Fibroblast of the aortic adventitia (primary cell): ENCODE results near the gene PRAMEF17. TPM values are rescaled to one million over a fixed set of nuclear protein-coding genes. Genes with fewer than 3 reads are reported as not detected.
"Not testable (repeated sequence)": the region's sequence is repeated elsewhere in the genome, so short reads cannot be mapped to it uniquely, and the experiment has no call there.

ENCODE experiments used
- DNase-seq: peaks from one replicate; pipeline ENCODE4 v3.0.0-alpha.2; 2010; ENCODE audit warnings: low read depth
- H3K4me3 ChIP-seq: 2 replicates; pipeline ENCODE4 v1.5.1; 2011; ENCODE audit warnings: low read depth, mild to moderate bottlenecking, control low read depth, low read length, moderate library complexity
- total RNA-seq: library from RNA; depleted of rRNA; stranded (reverse); fragments of >200 nt; gene quantifications from 2 replicates; pipeline ENCODE4 v1.2.3, GENCODE V29; 2012; ENCODE audit warnings: low replicate concordance
- TF ChIP-seq, protein P1 (sequence below): IDR thresholded peaks from 2 replicates; pipeline ENCODE4 v1.5.1; 2011; ENCODE audit warnings: mild to moderate bottlenecking, low read length, control low read depth, inconsistent platforms; ENCODE audit not compliant: insufficient read depth

PRAMEF17 gene
- total RNA-seq, 1 donor: not detected

DNA sequence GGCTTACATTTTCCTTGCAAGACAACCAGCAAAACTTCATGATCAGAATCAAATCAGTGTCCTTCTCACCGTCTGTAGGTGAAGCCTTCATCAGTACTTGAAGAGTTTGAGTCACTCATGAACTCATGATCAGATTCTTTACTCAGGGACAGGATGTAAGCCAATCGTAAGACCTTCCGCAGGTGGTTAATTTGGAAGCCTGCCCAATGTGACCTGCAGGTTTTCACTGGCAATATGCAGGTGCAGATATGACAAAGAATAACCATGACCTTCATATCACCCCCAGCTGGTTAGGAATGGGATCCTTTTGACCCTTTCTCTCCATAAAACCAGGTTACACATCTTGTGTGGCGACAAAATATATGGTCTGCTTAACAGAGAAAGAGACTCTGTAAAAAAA is 18.4 kb downstream of the PRAMEF17 start:
- H3K4me3 ChIP-seq: no peak overlapping the region
- no peak for DNase-seq
- TF ChIP-seq, protein P1, sequence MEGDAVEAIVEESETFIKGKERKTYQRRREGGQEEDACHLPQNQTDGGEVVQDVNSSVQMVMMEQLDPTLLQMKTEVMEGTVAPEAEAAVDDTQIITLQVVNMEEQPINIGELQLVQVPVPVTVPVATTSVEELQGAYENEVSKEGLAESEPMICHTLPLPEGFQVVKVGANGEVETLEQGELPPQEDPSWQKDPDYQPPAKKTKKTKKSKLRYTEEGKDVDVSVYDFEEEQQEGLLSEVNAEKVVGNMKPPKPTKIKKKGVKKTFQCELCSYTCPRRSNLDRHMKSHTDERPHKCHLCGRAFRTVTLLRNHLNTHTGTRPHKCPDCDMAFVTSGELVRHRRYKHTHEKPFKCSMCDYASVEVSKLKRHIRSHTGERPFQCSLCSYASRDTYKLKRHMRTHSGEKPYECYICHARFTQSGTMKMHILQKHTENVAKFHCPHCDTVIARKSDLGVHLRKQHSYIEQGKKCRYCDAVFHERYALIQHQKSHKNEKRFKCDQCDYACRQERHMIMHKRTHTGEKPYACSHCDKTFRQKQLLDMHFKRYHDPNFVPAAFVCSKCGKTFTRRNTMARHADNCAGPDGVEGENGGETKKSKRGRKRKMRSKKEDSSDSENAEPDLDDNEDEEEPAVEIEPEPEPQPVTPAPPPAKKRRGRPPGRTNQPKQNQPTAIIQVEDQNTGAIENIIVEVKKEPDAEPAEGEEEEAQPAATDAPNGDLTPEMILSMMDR: no peak

DNA sequence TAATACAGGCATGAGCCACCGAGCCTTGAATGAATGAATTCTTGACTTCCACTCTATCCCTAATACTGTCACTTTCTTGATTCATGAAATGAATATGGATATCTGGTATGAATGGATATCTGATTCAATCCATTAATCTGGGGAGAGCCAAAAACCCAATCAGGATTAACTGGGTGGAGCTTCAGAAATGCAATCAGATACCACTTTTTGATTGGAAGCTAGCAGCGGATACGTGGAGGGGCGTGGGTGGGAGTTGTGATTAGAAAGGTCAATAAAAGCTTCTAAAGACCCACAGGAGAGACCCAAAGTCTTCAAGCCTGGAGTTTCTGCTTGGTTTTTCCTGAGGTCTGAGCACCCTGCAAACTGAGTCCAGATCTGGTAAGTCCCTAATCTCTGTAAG is 20.7 kb downstream of the PRAMEF17 start, which contains the start of gene PRAMEF20:
TSS of gene PRAMEF20 (plus strand) at position 301 of the 400 bp plus-strand sequence. CDS start 5,905 bp downstream, outside the sequence.
- not testable (repeated sequence) for H3K4me3 ChIP-seq, DNase-seq

DNA sequence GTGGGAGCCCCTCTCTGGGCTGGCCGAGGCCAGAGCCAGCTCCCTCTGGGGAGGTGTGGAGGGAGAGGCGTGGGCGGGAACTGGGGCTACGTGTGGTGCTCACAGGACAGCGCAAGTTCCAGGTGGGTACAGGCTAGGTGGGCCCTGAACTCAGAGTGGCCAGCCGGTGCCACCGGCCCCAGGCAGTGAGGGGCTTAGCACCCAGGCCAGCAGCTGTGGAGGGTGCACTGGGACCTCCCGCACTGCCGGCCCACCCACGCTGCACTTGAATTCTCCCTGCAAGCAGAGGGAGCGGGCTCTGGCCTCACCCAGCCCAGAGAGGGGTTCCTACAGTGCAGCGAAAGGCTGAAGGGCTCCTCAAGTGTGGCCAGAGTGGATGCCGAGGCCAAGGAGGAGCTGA is 41.1 kb downstream of the PRAMEF17 start:
- H3K4me3 ChIP-seq: no peak overlapping the region
- TF ChIP-seq, protein P1: no peak
- no peak for DNase-seq

- DNase-seq: no peak
- H3K4me3 ChIP-seq: no peak overlapping the region
- TF ChIP-seq, protein P1: no peak
These were observed 42.8 kb downstream of the PRAMEF17 start for GRCh38 chr1:13432251-13432650.

DNA sequence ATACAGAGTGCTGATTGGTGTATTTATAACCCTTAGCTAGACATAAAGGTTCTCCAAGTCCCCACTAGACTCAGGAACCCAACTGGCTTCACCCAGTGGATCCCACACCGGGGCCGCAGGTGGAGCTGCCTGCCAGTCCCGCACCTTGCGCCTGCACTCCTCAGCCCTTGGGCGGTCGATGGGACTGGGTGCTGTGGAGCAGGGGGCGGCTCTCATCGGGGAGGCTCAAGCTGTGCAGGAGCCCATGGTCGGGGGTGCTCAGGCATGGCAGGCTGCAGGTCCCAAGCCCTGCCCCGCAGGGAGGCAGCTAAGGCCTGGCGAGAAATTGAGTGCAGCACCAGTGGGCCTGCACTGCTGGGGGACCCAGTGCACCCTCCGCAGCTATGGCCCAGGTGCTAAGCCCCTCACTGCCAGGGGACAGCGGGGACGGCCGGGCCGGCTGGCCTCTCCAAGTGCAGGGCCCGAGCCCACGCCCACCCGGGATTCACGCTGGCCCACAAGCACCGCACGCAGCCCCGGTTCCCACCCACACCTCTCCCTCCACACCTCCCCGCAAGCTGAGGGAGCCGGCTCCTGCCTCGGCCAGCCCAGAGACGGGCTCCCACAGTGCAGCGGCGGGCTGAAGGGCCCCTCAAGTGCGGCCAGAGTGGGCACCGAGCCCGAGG is 44.4 kb downstream of the PRAMEF17 start:
- DNase-seq, H3K4me3 ChIP-seq: not testable (repeated sequence)

DNA sequence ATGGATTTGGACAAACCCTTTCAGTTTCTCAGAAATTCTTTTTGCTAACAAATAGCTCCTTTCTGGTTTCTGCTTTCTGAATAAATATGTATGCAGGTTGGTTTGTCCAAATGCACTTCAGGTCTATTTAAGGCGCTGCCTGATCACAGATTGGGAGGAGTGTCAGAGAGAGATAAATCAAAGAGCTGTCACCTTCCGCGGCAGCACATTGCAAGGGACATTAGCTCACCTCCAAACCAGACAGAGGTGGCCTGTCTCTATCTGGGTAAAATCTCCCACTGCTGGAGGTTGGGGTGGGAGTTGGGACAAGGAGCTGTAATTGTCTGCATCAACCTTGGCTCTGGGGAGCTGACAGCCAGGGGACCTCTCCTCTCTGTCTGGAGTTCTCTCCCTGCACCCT is 46.0 kb downstream of the PRAMEF17 start:
- no peak for DNase-seq
- H3K4me3 ChIP-seq: no peak overlapping the region
- TF ChIP-seq, protein P1: no peak

- DNase-seq, H3K4me3 ChIP-seq: not testable (repeated sequence)
These were observed 49.8 kb downstream of the PRAMEF17 start for GRCh38 chr1:13439104-13439783.

Other genes starting within 250 kb of the PRAMEF17 start
- not detected in 2 replicates for gene PRAMEF26, start 233.6 kb upstream of the PRAMEF17 start, total RNA-seq
- gene HNRNPCL4, start 224.0 kb upstream of the PRAMEF17 start, total RNA-seq: not detected in 2 replicates
- not detected in 2 replicates for gene PRAMEF9, start 217.8 kb upstream of the PRAMEF17 start, total RNA-seq
- not detected in 2 replicates for gene PRAMEF13, start 188.2 kb upstream of the PRAMEF17 start, total RNA-seq
- gene PRAMEF18, start 163.5 kb upstream of the PRAMEF17 start, total RNA-seq: not detected in 2 replicates
- not detected in 2 replicates for gene PRAMEF5, start 135.4 kb upstream of the PRAMEF17 start, total RNA-seq
- gene PRAMEF8, start 104.5 kb upstream of the PRAMEF17 start, total RNA-seq: not detected in 2 replicates
- gene PRAMEF33, start 86.1 kb upstream of the PRAMEF17 start, total RNA-seq: not detected in 2 replicates
- gene PRAMEF15, start 74.1 kb upstream of the PRAMEF17 start, total RNA-seq: not detected in 2 replicates
- not detected in 2 replicates for gene PRAMEF14, start 42.5 kb upstream of the PRAMEF17 start, total RNA-seq
- not detected in 2 replicates for gene PRAMEF19, start 17.7 kb upstream of the PRAMEF17 start, total RNA-seq
- not detected in 2 replicates for gene PRAMEF20, start 20.8 kb downstream of the PRAMEF17 start, total RNA-seq
- not detected in 2 replicates for gene LRRC38, start 124.4 kb downstream of the PRAMEF17 start, total RNA-seq
- gene PDPN, start 194.2 kb downstream of the PRAMEF17 start, total RNA-seq: 2.0 and 17.6 TPM in 2 replicates